ENCODE measurements around the gene RHBG.

Gene RHBG

DNA sequence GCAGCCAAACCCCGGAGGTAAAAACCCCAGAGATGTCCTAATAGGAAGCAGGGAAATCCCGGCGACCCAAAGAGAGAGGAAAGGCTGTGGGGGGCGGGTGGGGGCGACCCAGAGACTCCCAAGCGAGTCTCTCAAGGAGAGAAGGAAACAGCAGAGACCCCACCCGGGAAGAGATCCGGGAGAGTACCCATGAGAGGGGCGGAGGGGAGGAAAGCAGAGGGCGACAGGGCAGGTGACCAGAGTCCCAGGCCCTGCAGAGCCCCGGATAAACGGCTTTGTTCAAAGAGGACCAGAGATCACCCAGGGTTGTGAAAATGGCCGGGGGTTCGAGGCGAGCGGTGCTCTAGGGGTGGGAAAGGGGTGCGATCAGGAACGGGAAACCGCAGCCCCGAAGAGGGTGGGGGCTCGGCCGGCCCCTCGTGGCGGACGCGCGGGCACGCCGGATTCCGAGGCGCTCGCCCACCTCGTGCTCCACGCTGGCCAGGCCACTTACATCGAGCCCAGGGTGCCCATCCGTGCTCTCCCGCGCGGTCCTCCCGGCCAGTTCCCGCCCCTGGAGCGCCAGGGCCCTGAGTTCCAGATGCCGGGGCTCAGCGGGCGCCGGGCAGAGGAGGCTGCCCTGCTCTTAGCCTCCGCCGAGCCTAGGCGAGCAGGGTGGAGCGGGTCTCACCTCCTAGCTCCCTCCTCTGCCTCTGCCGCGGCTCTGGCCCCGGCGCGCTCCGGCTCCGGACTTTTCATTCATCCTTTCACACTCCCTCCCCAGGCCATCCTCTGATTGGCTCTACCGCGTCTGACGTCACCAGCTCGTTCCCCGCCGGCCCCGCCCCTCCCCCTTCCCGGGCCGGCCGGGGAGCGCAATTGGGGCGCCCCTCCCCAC, 52.3 kb downstream of the RHBG start:
- Histone ChIP-seq H4K8ac (ENCODE audit: low read depth, low read length) (peak overlapping the region; percentile 58), H3K4me1 (ENCODE audit: control insufficient read depth, low read depth, low read length) (peaks cover 30% of the 10 kb centered on the region), H3K36me3 (ENCODE audit: control insufficient read depth, insufficient read depth, low read length) (no peaks in the 10 kb centered on the region), H2BK120ac (ENCODE audit: low read depth, low read length) (no peak overlapping the region), H2AK5ac (ENCODE audit: low read length) (no peak overlapping the region), H3K27me3 (ENCODE audit: insufficient read depth, low read length, poor library complexity) (no peaks in the 10 kb centered on the region), H3K4ac (ENCODE audit: low read depth, low read length) (peak overlapping the region; percentile 22), H3K56ac (ENCODE audit: low read length) (peak overlapping the region; percentile 94), H3K23ac (ENCODE audit: low read length) (peak overlapping the region; percentile 59), H3K4me3 (ENCODE audit: low read length) (peak overlapping the region; percentile 73), H3K27ac (ENCODE audit: low read depth, low read length) (peak overlapping the region; percentile 34), H2BK5ac (ENCODE audit: low read length) (peak overlapping the region; percentile 70), H3K79me1 (ENCODE audit: low read length) (peaks cover 14% of the 10 kb centered on the region), H4K5ac (ENCODE audit: low read length) (no peak overlapping the region), H3K9ac (ENCODE audit: low read length) (peak overlapping the region; percentile 87), H2BK15ac (replicated peaks; ENCODE audit: low read depth) (no peak overlapping the region), H3K18ac (ENCODE audit: low read length) (peak overlapping the region; percentile 83), H3K79me2 (ENCODE audit: control insufficient read depth, insufficient read depth, low read length) (peaks cover 21% of the 10 kb centered on the region), H3K4me2 (ENCODE audit: low read length) (peak overlapping the region; percentile 90)
- no CpG with 5 or more reads among the region's 69 CpGs for WGBS (ENCODE audit: extremely low coverage, insufficient coverage, low lambda C conversion rate)
- DNase-seq = peak; percentile 97

GRCh38 chr1:156421939-156422601, 53.1 kb downstream of the RHBG start:
- H2BK120ac ChIP-seq (ENCODE audit: low read depth, low read length) = peak overlapping the region; percentile 16
- peak overlapping the region; percentile 76 for H3K9ac ChIP-seq (ENCODE audit: low read length)
- H3K27ac ChIP-seq (ENCODE audit: low read depth, low read length) = no peak overlapping the region
- H3K23ac ChIP-seq (ENCODE audit: low read length) = no peak overlapping the region
- no peaks in the 10 kb centered on the region for H3K27me3 ChIP-seq (ENCODE audit: insufficient read depth, low read length, poor library complexity)
- no peak overlapping the region for H2BK15ac ChIP-seq (replicated peaks; ENCODE audit: low read depth)
- DNase-seq = peak; percentile 89
- peak overlapping the region; percentile 22 for H3K18ac ChIP-seq (ENCODE audit: low read length)
- no peak overlapping the region for H4K8ac ChIP-seq (ENCODE audit: low read depth, low read length)
- peak overlapping the region; percentile 76 for H2BK5ac ChIP-seq (ENCODE audit: low read length)
- peak overlapping the region; percentile 28 for H3K4me3 ChIP-seq (ENCODE audit: low read length)
- H3K56ac ChIP-seq (ENCODE audit: low read length) = peak overlapping the region; percentile 82
- no peak overlapping the region for H4K5ac ChIP-seq (ENCODE audit: low read length)
- WGBS (ENCODE audit: extremely low coverage, insufficient coverage, low lambda C conversion rate) = no CpG with 5 or more reads among the region's 12 CpGs
- H3K79me2 ChIP-seq (ENCODE audit: control insufficient read depth, insufficient read depth, low read length) = peaks cover 21% of the 10 kb centered on the region
- no peak overlapping the region for H3K4ac ChIP-seq (ENCODE audit: low read depth, low read length)
- no peaks in the 10 kb centered on the region for H3K36me3 ChIP-seq (ENCODE audit: control insufficient read depth, insufficient read depth, low read length)
- H3K79me1 ChIP-seq (ENCODE audit: low read length) = peaks cover 17% of the 10 kb centered on the region
- peak overlapping the region; percentile 72 for H2AK5ac ChIP-seq (ENCODE audit: low read length)
- H3K4me1 ChIP-seq (ENCODE audit: control insufficient read depth, low read depth, low read length) = peaks cover 34% of the 10 kb centered on the region
- H3K4me2 ChIP-seq (ENCODE audit: low read length) = peak overlapping the region; percentile 90

GRCh38 chr1:156422602-156423091, 53.6 kb downstream of the RHBG start:
- Histone ChIP-seq H3K4me2 (ENCODE audit: low read length) (peak overlapping the region; percentile 38), H2BK15ac (replicated peaks; ENCODE audit: low read depth) (no peak overlapping the region), H3K18ac (ENCODE audit: low read length) (peak overlapping the region; percentile 10), H3K56ac (ENCODE audit: low read length) (peak overlapping the region; percentile 82), H3K79me1 (ENCODE audit: low read length) (peaks cover 16% of the 10 kb centered on the region), H4K5ac (ENCODE audit: low read length) (no peak overlapping the region), H3K27ac (ENCODE audit: low read depth, low read length) (no peak overlapping the region), H2BK5ac (ENCODE audit: low read length) (peak overlapping the region; percentile 44), H3K27me3 (ENCODE audit: insufficient read depth, low read length, poor library complexity) (no peaks in the 10 kb centered on the region), H2BK120ac (ENCODE audit: low read depth, low read length) (peak overlapping the region; percentile 16), H3K4me3 (ENCODE audit: low read length) (no peak overlapping the region), H3K4me1 (ENCODE audit: control insufficient read depth, low read depth, low read length) (peaks cover 36% of the 10 kb centered on the region), H2AK5ac (ENCODE audit: low read length) (peak overlapping the region; percentile 44), H3K36me3 (ENCODE audit: control insufficient read depth, insufficient read depth, low read length) (no peaks in the 10 kb centered on the region), H3K9ac (ENCODE audit: low read length) (peak overlapping the region; percentile 48), H3K23ac (ENCODE audit: low read length) (no peak overlapping the region), H3K79me2 (ENCODE audit: control insufficient read depth, insufficient read depth, low read length) (peaks cover 19% of the 10 kb centered on the region), H3K4ac (ENCODE audit: low read depth, low read length) (no peak overlapping the region), H4K8ac (ENCODE audit: low read depth, low read length) (no peak overlapping the region)
- WGBS (ENCODE audit: extremely low coverage, insufficient coverage, low lambda C conversion rate) = no CpG with 5 or more reads among the region's 15 CpGs
- DNase-seq = peak; percentile 90

DNA sequence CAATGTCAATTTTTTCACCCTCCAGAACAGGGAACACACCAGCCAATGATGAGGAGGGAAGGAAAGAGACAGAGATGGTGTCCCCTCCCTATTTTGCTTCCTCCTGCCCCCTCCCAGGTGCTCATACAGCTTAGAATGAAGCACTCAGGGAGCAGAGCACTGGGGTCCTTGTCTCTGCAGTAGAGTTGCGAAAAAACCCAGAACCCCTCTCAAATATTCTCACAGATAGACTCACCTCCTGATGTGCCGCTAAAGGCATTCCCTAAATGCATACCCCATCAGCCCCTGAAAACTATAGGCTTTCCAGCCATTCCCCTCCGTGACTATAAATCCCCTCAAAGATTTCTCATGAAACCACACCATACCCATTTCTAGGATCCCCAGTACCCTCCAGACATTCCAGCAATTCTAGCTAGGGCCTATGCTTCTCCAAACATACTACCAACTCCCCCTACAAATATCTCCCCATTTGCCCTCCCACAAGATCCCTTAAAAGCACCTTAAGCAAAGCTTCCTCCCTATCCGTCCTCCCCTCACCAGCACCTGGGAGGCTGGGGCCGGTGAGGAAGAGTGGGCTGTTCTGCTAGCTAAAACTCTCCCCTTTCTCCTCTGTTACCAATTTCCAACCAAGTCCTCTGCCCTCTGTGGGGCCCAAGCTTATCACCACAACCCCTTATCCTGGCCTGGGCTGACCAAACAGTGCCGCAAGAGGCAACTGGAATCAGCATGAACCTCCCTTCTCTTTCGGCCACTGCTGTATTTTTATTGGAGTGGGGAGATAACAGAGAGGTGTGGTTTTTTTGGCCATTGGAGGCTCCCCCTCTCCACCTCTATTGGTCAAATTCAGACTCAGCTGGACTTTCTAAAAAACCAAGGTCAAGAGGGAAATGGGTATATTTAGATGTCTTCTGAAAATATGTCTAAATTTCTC, 54.7 kb downstream of the RHBG start:
- peaks cover 20% of the 10 kb centered on the region for H3K79me2 ChIP-seq (ENCODE audit: control insufficient read depth, insufficient read depth, low read length)

GRCh38 chr1:156424806-156425432, 55.9 kb downstream of the RHBG start:
- H2BK5ac ChIP-seq (ENCODE audit: low read length) = no peak overlapping the region
- DNase-seq = no peak
- no peak overlapping the region for H3K27ac ChIP-seq (ENCODE audit: low read depth, low read length)
- no CpG with 5 or more reads among the region's 10 CpGs for WGBS (ENCODE audit: extremely low coverage, insufficient coverage, low lambda C conversion rate)
- H3K9ac ChIP-seq (ENCODE audit: low read length) = no peak overlapping the region
- H3K18ac ChIP-seq (ENCODE audit: low read length) = no peak overlapping the region
- H4K8ac ChIP-seq (ENCODE audit: low read depth, low read length) = no peak overlapping the region
- no peak overlapping the region for H4K5ac ChIP-seq (ENCODE audit: low read length)
- H3K4ac ChIP-seq (ENCODE audit: low read depth, low read length) = no peak overlapping the region
- H3K27me3 ChIP-seq (ENCODE audit: insufficient read depth, low read length, poor library complexity) = no peaks in the 10 kb centered on the region
- no peak overlapping the region for H3K4me2 ChIP-seq (ENCODE audit: low read length)
- peak overlapping the region; percentile 3 for H2AK5ac ChIP-seq (ENCODE audit: low read length)
- H3K23ac ChIP-seq (ENCODE audit: low read length) = no peak overlapping the region
- H3K4me3 ChIP-seq (ENCODE audit: low read length) = no peak overlapping the region
- peaks cover 14% of the 10 kb centered on the region for H3K79me2 ChIP-seq (ENCODE audit: control insufficient read depth, insufficient read depth, low read length)
- peaks cover 37% of the 10 kb centered on the region for H3K4me1 ChIP-seq (ENCODE audit: control insufficient read depth, low read depth, low read length)
- H3K56ac ChIP-seq (ENCODE audit: low read length) = no peak overlapping the region
- H2BK15ac ChIP-seq (replicated peaks; ENCODE audit: low read depth) = no peak overlapping the region
- H2BK120ac ChIP-seq (ENCODE audit: low read depth, low read length) = no peak overlapping the region
- no peaks in the 10 kb centered on the region for H3K36me3 ChIP-seq (ENCODE audit: control insufficient read depth, insufficient read depth, low read length)
- H3K79me1 ChIP-seq (ENCODE audit: low read length) = peaks cover 12% of the 10 kb centered on the region

More for the DNA sequence above, 54.7 kb downstream of the RHBG start:
- Histone ChIP-seq H3K18ac (ENCODE audit: low read length) (no peak overlapping the region), H3K36me3 (ENCODE audit: control insufficient read depth, insufficient read depth, low read length) (no peaks in the 10 kb centered on the region), H3K27me3 (ENCODE audit: insufficient read depth, low read length, poor library complexity) (no peaks in the 10 kb centered on the region), H2BK120ac (ENCODE audit: low read depth, low read length) (peak overlapping the region; percentile 8), H3K4me1 (ENCODE audit: control insufficient read depth, low read depth, low read length) (peaks cover 43% of the 10 kb centered on the region), H2BK5ac (ENCODE audit: low read length) (no peak overlapping the region), H3K9ac (ENCODE audit: low read length) (peak overlapping the region; percentile 48), H4K8ac (ENCODE audit: low read depth, low read length) (no peak overlapping the region), H4K5ac (ENCODE audit: low read length) (no peak overlapping the region), H3K23ac (ENCODE audit: low read length) (no peak overlapping the region), H2BK15ac (replicated peaks; ENCODE audit: low read depth) (no peak overlapping the region), H3K56ac (ENCODE audit: low read length) (peak overlapping the region; percentile 82), H3K4me2 (ENCODE audit: low read length) (no peak overlapping the region), H3K4me3 (ENCODE audit: low read length) (no peak overlapping the region), H3K4ac (ENCODE audit: low read depth, low read length) (no peak overlapping the region), H2AK5ac (ENCODE audit: low read length) (no peak overlapping the region), H3K79me1 (ENCODE audit: low read length) (peaks cover 16% of the 10 kb centered on the region), H3K27ac (ENCODE audit: low read depth, low read length) (no peak overlapping the region)
- DNase-seq = peak; percentile 46
- no CpG with 5 or more reads among the region's 7 CpGs for WGBS (ENCODE audit: extremely low coverage, insufficient coverage, low lambda C conversion rate)
